PC-3 (cell line): ENCODE results near the gene GALNTL6. TPM values are rescaled to one million over a fixed set of nuclear protein-coding genes. Genes with fewer than 3 reads are reported as not detected.

Source experiments
- ATAC-seq: fragments of 200-7000 bp; cut with Tn5 transposase; 2 replicates; pipeline ENCODE4 v1.9.1; 2020; ENCODE audit warnings: mild to moderate bottlenecking, moderate library complexity
- BruUV-seq: library from RNA; stranded (reverse); fragments of 400-500 nt; replicated peaks from 2 replicates; lab custom pipeline; 2021; lab: Mats Ljungman, UMichigan
- CTCF ChIA-PET: fragments of 300-600 bp; sonication (Branson Sonifier 250); formaldehyde crosslinking; loops from one replicate; lab custom pipeline; 2022; ENCODE audit warnings: antibody characterized with exemption; lab: Charles Lee
- POLR2A ChIA-PET: fragments of 300-600 bp; sonication (Branson Sonifier 250); formaldehyde crosslinking; loops from one replicate; lab custom pipeline; 2022; ENCODE audit warnings: antibody characterized with exemption; ENCODE audit not compliant: unreplicated experiment; lab: Charles Lee
- DNase-seq: peaks from one replicate; pipeline ENCODE4 v3.0.0-alpha.2; 2015
- H2AFZ ChIP-seq: fragments of 300-600 bp; sonication (generic); 2 replicates; pipeline ENCODE4 v1.6.0; 2016; ENCODE audit warnings: antibody characterized with exemption, low read length
- H3F3A ChIP-seq: fragments of 300-600 bp; sonication (generic); one replicate; pipeline ENCODE4 v1.6.0; 2017; ENCODE audit warnings: antibody characterized with exemption, low read length, control low read depth, mild to moderate bottlenecking; ENCODE audit not compliant: unreplicated experiment
- H3K27ac ChIP-seq: fragments of 300-600 bp; sonication (generic); 2 replicates; pipeline ENCODE4 v1.5.1; 2016; ENCODE audit warnings: mild to moderate bottlenecking, low read length
- H3K27me3 ChIP-seq: fragments of 300-600 bp; sonication (generic); 2 replicates; pipeline ENCODE4 v1.6.1; 2016; ENCODE audit warnings: low read length, mixed read lengths
- H3K36me3 ChIP-seq: fragments of 300-600 bp; sonication (generic); 2 replicates; pipeline ENCODE4 v1.6.1; 2016; ENCODE audit warnings: low read depth, mixed run types, low read length, mixed read lengths
- H3K4me1 ChIP-seq: fragments of 300-600 bp; sonication (generic); 2 replicates; pipeline ENCODE4 v1.5.1; 2016; ENCODE audit warnings: low read length; ENCODE audit not compliant: insufficient read depth
- H3K4me2 ChIP-seq: fragments of 300-600 bp; sonication (generic); 2 replicates; pipeline ENCODE4 v1.6.0; 2016; ENCODE audit warnings: low read length
- H3K4me3 ChIP-seq: fragments of 300-600 bp; sonication (generic); 2 replicates; pipeline ENCODE4 v1.5.1; 2016; ENCODE audit warnings: mild to moderate bottlenecking, low read length, mixed read lengths
- H3K79me2 ChIP-seq: fragments of 300-600 bp; sonication (generic); 2 replicates; pipeline ENCODE4 v1.6.1; 2017; ENCODE audit warnings: low read length, mixed read lengths
- H3K9ac ChIP-seq: fragments of 300-600 bp; sonication (generic); 2 replicates; pipeline ENCODE4 v1.6.0; 2016; ENCODE audit warnings: mild to moderate bottlenecking, low read length
- H3K9me2 ChIP-seq: fragments of 300-600 bp; sonication (generic); replicated peaks from 2 replicates; pipeline ENCODE4 v1.6.1; 2016; ENCODE audit warnings: mixed run types, low read length, mixed read lengths
- H3K9me3 ChIP-seq: fragments of 300-600 bp; sonication (generic); 2 replicates; pipeline ENCODE4 v1.6.1; 2016; ENCODE audit warnings: low read length, mixed read lengths
- H4K20me1 ChIP-seq: fragments of 300-600 bp; sonication (generic); 2 replicates; pipeline ENCODE4 v1.6.1; 2016; ENCODE audit warnings: low read length, mixed read lengths
- EZH2 ChIP-seq: fragments of 300-600 bp; sonication (generic); IDR thresholded peaks from one replicate; pipeline ENCODE4 v1.6.1; 2017; ENCODE audit warnings: antibody characterized with exemption, mild to moderate bottlenecking, low read length; ENCODE audit not compliant: unreplicated experiment
- EZH2phosphoT487 ChIP-seq: fragments of 300-600 bp; sonication (generic); IDR thresholded peaks from 2 replicates; pipeline ENCODE4 v1.6.1; 2018; ENCODE audit warnings: mild to moderate bottlenecking, antibody characterized with exemption, low read length, borderline replicate concordance
- intact Hi-C: fragments of 100-400 bp; cut with micrococcal nuclease; formaldehyde crosslinking; loops from 2 replicates; pipeline ENCODE4 v1.9.0; 2023
- total RNA-seq: library from RNA; depleted of rRNA; stranded (reverse); fragments of >200 nt; gene quantifications from 2 replicates; pipeline ENCODE4 v1.2.3, GENCODE V29; 2014
- TF ChIP-seq, protein P1 (sequence below): fragments of 300-600 bp; sonication (generic); conservative IDR thresholded peaks from 2 replicates; pipeline ENCODE4 v1.5.1; 2017; ENCODE audit warnings: antibody characterized with exemption, low read depth, mild to moderate bottlenecking, low read length

The GALNTL6 gene
- total RNA-seq, 1 experiment from 2014 or later = not detected

- H3K4me2 ChIP-seq = no peak overlapping the region
- H3K9ac ChIP-seq = no peak overlapping the region
- H3F3A ChIP-seq = no peaks in the 10 kb centered on the region
- H3K9me3 ChIP-seq = no peaks in the 10 kb centered on the region
- no peaks in the 10 kb centered on the region for H3K27me3 ChIP-seq
- H3K79me2 ChIP-seq = no peaks in the 10 kb centered on the region
- DNase-seq = no peak
- H3K9me2 ChIP-seq = no peaks in the 10 kb centered on the region
- intact Hi-C loops = no loop called here
- H3K4me3 ChIP-seq = no peak overlapping the region
- H3K4me1 ChIP-seq = no peaks in the 10 kb centered on the region
- TF ChIP-seq, protein P1, sequence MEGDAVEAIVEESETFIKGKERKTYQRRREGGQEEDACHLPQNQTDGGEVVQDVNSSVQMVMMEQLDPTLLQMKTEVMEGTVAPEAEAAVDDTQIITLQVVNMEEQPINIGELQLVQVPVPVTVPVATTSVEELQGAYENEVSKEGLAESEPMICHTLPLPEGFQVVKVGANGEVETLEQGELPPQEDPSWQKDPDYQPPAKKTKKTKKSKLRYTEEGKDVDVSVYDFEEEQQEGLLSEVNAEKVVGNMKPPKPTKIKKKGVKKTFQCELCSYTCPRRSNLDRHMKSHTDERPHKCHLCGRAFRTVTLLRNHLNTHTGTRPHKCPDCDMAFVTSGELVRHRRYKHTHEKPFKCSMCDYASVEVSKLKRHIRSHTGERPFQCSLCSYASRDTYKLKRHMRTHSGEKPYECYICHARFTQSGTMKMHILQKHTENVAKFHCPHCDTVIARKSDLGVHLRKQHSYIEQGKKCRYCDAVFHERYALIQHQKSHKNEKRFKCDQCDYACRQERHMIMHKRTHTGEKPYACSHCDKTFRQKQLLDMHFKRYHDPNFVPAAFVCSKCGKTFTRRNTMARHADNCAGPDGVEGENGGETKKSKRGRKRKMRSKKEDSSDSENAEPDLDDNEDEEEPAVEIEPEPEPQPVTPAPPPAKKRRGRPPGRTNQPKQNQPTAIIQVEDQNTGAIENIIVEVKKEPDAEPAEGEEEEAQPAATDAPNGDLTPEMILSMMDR = no peak
- TF ChIP-seq EZH2phosphoT487 (no peak), EZH2 (no peak)
- ChIA-PET POLR2A (no interaction called here), CTCF (no interaction called here)
- no peak overlapping the region for H2AFZ ChIP-seq
- BruUV-seq = no TSS peak
- H3K27ac ChIP-seq = no peak overlapping the region
- no peaks in the 10 kb centered on the region for H3K36me3 ChIP-seq
- H4K20me1 ChIP-seq = no peaks in the 10 kb centered on the region
- no peak for ATAC-seq
Measured at GRCh38 chr4:172369471-172369959, 556.3 kb downstream of the GALNTL6 start.

- no peak overlapping the region for H3K4me3 ChIP-seq
- ATAC-seq = no peak
- no peaks in the 10 kb centered on the region for H3K4me1 ChIP-seq
- no peaks in the 10 kb centered on the region for H3K36me3 ChIP-seq
- no peak for DNase-seq
- no TSS peak for BruUV-seq
- no peaks in the 10 kb centered on the region for H3K79me2 ChIP-seq
- H3K27ac ChIP-seq = no peak overlapping the region
- no peak overlapping the region for H3K4me2 ChIP-seq
- H3K27me3 ChIP-seq = no peaks in the 10 kb centered on the region
- H3F3A ChIP-seq = no peaks in the 10 kb centered on the region
- H4K20me1 ChIP-seq = no peaks in the 10 kb centered on the region
- no peak overlapping the region for H2AFZ ChIP-seq
- intact Hi-C loops = no loop called here
- no peak overlapping the region for H3K9ac ChIP-seq
- CTCF ChIA-PET = no interaction called here
- TF ChIP-seq, protein P1 = no peak
- TF ChIP-seq EZH2 = no peak
- no peak for TF ChIP-seq EZH2phosphoT487
- no peaks in the 10 kb centered on the region for H3K9me2 ChIP-seq
- H3K9me3 ChIP-seq = no peaks in the 10 kb centered on the region
- POLR2A ChIA-PET = no interaction called here
Measured at GRCh38 chr4:172377486-172378140, 564.4 kb downstream of the GALNTL6 start.

GRCh38 chr4:172379834-172380233 lies 566.6 kb downstream of the GALNTL6 start:
- Histone ChIP-seq H3K4me2 (no peak overlapping the region), H3K9ac (no peak overlapping the region), H3K27me3 (no peaks in the 10 kb centered on the region), H3K4me1 (no peaks in the 10 kb centered on the region), H3K4me3 (no peak overlapping the region), H3K27ac (no peak overlapping the region), H3K79me2 (no peaks in the 10 kb centered on the region), H3K9me3 (no peaks in the 10 kb centered on the region), H4K20me1 (no peaks in the 10 kb centered on the region), H3K9me2 (no peaks in the 10 kb centered on the region), H2AFZ (no peak overlapping the region), H3K36me3 (no peaks in the 10 kb centered on the region), H3F3A (no peaks in the 10 kb centered on the region)
- TF ChIP-seq EZH2 = no peak
- no peak for TF ChIP-seq EZH2phosphoT487
- TF ChIP-seq, protein P1 = no peak
- ChIA-PET CTCF (no interaction called here), POLR2A (no interaction called here)
- DNase-seq (no peak), ATAC-seq (no peak)
- no TSS peak for BruUV-seq
- intact Hi-C loops = no loop called here
